K562 (cell line): ENCODE results near the gene THBS1. TPM values are rescaled to one million over a fixed set of nuclear protein-coding genes. Genes with fewer than 3 reads are reported as not detected.

Experiments
- ATAC-seq: fragments of 200-7000 bp; cut with Tn5 transposase; 3 replicates; pipeline ENCODE4 v1.9.1; 2020; ENCODE audit warnings: moderate library complexity
- BruUV-seq: library from RNA; stranded (reverse); fragments of 400-500 nt; replicated peaks from 2 replicates; lab custom pipeline; 2021; lab: Mats Ljungman, UMichigan
- CTCF ChIA-PET: fragments of 300-600 bp; formaldehyde crosslinking; extraction: SDS; loops from one replicate; lab custom pipeline; 2021; ENCODE audit warnings: low intra/inter-chr PET ratio; lab: Yijun Ruan, JAX
- POLR2A ChIA-PET: fragments of 300-600, 350-650 bp; sonication (Branson Sonifier 250); formaldehyde crosslinking; extraction: SDS; loops from one replicate; lab custom pipeline; 2021; ENCODE audit warnings: antibody characterized with exemption, inconsistent platforms; lab: Yijun Ruan, JAX
- DNase-seq, 4 experiments: peaks; one replicate each; pipeline versions ENCODE4 v3.0.0 to v3.0.0-alpha.2; 2011 to 2018; ENCODE audit warnings: low spot score in 3 of 4, mixed read lengths in 3 of 4; ENCODE audit errors: extremely low read depth in 1 of 4
- FAIRE-seq: peaks from 2 replicates; lab custom pipeline; 2011; peaks lifted over from hg19 to GRCh38; lab: Jason Lieb, UNC
- H2AFZ ChIP-seq: 2 replicates; pipeline ENCODE4 v1.6.0; 2011; ENCODE audit warnings: low read depth, low read length, control low read depth, inconsistent platforms
- H3K27ac ChIP-seq: fragments of 200-600 bp; 3 replicates; pipeline ENCODE4 v1.8.0; 2011; ENCODE audit warnings: low read depth, mild to moderate bottlenecking, control low read depth, inconsistent platforms, low read length, moderate library complexity, mixed read lengths; ENCODE audit errors: extremely low read depth
- H3K27me3 ChIP-seq, 2 experiments: fragments of 300-600 bp in 1 of 2; 2 replicates in 1 of 2; 3 replicates in 1 of 2; pipeline versions ENCODE4 v1.6.0 to v1.8.0; 2011; ENCODE audit warnings: inconsistent platforms in 2 of 2, low read length in 2 of 2, mild to moderate bottlenecking in 1 of 2, mixed read lengths in 1 of 2, moderate library complexity in 1 of 2; ENCODE audit not compliant: control insufficient read depth in 2 of 2, insufficient read depth in 2 of 2
- H3K36me3 ChIP-seq: fragments of 300-600 bp; 3 replicates; pipeline ENCODE4 v1.8.0; 2011; ENCODE audit warnings: mild to moderate bottlenecking, low read length, inconsistent platforms; ENCODE audit not compliant: control insufficient read depth, insufficient read depth
- H3K4me1 ChIP-seq, 2 experiments: fragments of 200-600 bp in 1 of 2; replicated peaks in 1 of 2; 2 replicates in 1 of 2; 3 replicates in 1 of 2; pipeline versions ENCODE4 v1.5.1 to v1.8.0; 2011; ENCODE audit warnings: inconsistent platforms in 2 of 2, low read length in 2 of 2, mild to moderate bottlenecking in 1 of 2, mixed read lengths in 1 of 2, moderate library complexity in 1 of 2; ENCODE audit not compliant: control insufficient read depth in 2 of 2, insufficient read depth in 2 of 2
- H3K4me2 ChIP-seq: 2 replicates; pipeline ENCODE4 v1.6.1; 2011; ENCODE audit warnings: low read length, control low read depth, inconsistent platforms, mixed read lengths; ENCODE audit not compliant: insufficient read depth
- H3K4me3 ChIP-seq: fragments of 200-600 bp; sonication (generic), shearing (Covaris generic); 2 replicates; pipeline ENCODE4 v1.5.1; 2016; ENCODE audit warnings: control low read depth, inconsistent platforms
- H3K79me2 ChIP-seq: fragments of 200-600 bp; 3 replicates; pipeline ENCODE4 v1.8.0; 2011; ENCODE audit warnings: low read length, inconsistent platforms; ENCODE audit not compliant: control insufficient read depth, insufficient read depth
- H3K9ac ChIP-seq, 2 experiments: 2 replicates each; pipeline versions ENCODE4 v1.6.0 to v1.6.1; 2011; ENCODE audit warnings: low read depth in 2 of 2, low read length in 2 of 2, control low read depth in 1 of 2, inconsistent platforms in 1 of 2, mild to moderate bottlenecking in 1 of 2, mixed read lengths in 1 of 2; ENCODE audit not compliant: insufficient read depth in 1 of 2
- H3K9me1 ChIP-seq: one replicate; pipeline ENCODE4 v1.6.0; 2011; ENCODE audit warnings: inconsistent platforms, mild to moderate bottlenecking, low read length, moderate library complexity; ENCODE audit not compliant: control insufficient read depth, insufficient read depth
- H3K9me3 ChIP-seq: replicated peaks from 2 replicates; pipeline ENCODE4 v1.5.1; 2011; ENCODE audit warnings: low read depth, low read length, inconsistent platforms; ENCODE audit not compliant: control insufficient read depth, insufficient read depth
- H4K20me1 ChIP-seq: replicated peaks from 2 replicates; pipeline ENCODE4 v1.6.1; 2011; ENCODE audit warnings: low read length, inconsistent platforms, mixed read lengths; ENCODE audit not compliant: control insufficient read depth, insufficient read depth
- BDP1 ChIP-seq: IDR thresholded peaks from 3 replicates; pipeline ENCODE4 v1.6.1; 2011; ENCODE audit not compliant: insufficient read length, insufficient read depth
- DNMT1 ChIP-seq: fragments of 450-650 bp; IDR thresholded peaks from 2 replicates; pipeline ENCODE4 v1.6.1; 2016; ENCODE audit warnings: antibody characterized with exemption, mild to moderate bottlenecking
- RBM17 ChIP-seq: fragments of 200-400 bp; formaldehyde crosslinking; IDR thresholded peaks from 2 replicates; pipeline ENCODE4 v1.6.1; 2017; ENCODE audit warnings: low read depth, mild to moderate bottlenecking, low read length, borderline replicate concordance
- ZNF277 ChIP-seq: fragments of 250-450 bp; sonication (Bioruptor Pico); IDR thresholded peaks from 2 replicates; pipeline ENCODE4 v1.8.0; 2022; ENCODE audit warnings: inconsistent platforms, mild to moderate bottlenecking, moderate library complexity, borderline replicate concordance
- ZNF655 ChIP-seq: fragments of 250-450 bp; sonication (Bioruptor Pico); IDR thresholded peaks from 2 replicates; pipeline ENCODE4 v1.5.0; 2021
- WGBS: fragments of 100-300 bp; shearing (Covaris generic); methylation state at CpG from one replicate; pipeline ENCODE4 v1.1.6; 2016; ENCODE audit warnings: low coverage, mixed read lengths; ENCODE audit not compliant: insufficient coverage; ENCODE audit errors: missing lambda C conversion rate; 5-methylcytosine and 5-hydroxymethylcytosine counted together
- in situ Hi-C: fragments of 300-500 bp; cut with MboI; formaldehyde crosslinking; loops from 4 replicates; pipeline ENCODE4 v1.15.0; 2018; ENCODE audit warnings: inconsistent platforms, mixed read lengths
- intact Hi-C: fragments of 100-400 bp; cut with micrococcal nuclease; formaldehyde crosslinking; loops from 2 replicates; pipeline ENCODE4 v1.14.2; 2022
- polyA plus RNA-seq, 8 experiments: library from polyadenylated mRNA; depleted of rRNA in 4 of 8; stranded (reverse) in 5 of 8; unstranded in 3 of 8; fragments of >200 nt; fragmentation: Nextera tagmentation in 2 of 8; fragmentation: Illumina TruSeq in 1 of 8; extraction: Ambion mirVana in 2 of 8; extraction: Trizol in 1 of 8; gene quantifications; 2 replicates each; pipeline versions ENCODE4 v1.2.1 to v1.2.3, GENCODE V29; 2011 to 2014; ENCODE audit warnings: inconsistent platforms in 1 of 8, missing spikeins in 1 of 8
- total RNA-seq, 7 experiments: library from RNA; depleted of rRNA in 6 of 7; stranded (reverse); fragments of >200 nt in 6 of 7; fragmentation: Illumina TruSeq in 2 of 7; extraction: Trizol in 2 of 7; gene quantifications; 2 replicates each; pipeline versions ENCODE4 v1.2.1 to v1.2.3, GENCODE V29; 2011 to 2021; ENCODE audit warnings: low replicate concordance in 1 of 7

Gene THBS1
- total and polyA plus RNA-seq, 9 of the 15 experiments (the other 6 are each of a cell fraction or from before 2014, with no cell fraction given) = 0.04 to 1.3 (median 0.40) TPM

DNA sequence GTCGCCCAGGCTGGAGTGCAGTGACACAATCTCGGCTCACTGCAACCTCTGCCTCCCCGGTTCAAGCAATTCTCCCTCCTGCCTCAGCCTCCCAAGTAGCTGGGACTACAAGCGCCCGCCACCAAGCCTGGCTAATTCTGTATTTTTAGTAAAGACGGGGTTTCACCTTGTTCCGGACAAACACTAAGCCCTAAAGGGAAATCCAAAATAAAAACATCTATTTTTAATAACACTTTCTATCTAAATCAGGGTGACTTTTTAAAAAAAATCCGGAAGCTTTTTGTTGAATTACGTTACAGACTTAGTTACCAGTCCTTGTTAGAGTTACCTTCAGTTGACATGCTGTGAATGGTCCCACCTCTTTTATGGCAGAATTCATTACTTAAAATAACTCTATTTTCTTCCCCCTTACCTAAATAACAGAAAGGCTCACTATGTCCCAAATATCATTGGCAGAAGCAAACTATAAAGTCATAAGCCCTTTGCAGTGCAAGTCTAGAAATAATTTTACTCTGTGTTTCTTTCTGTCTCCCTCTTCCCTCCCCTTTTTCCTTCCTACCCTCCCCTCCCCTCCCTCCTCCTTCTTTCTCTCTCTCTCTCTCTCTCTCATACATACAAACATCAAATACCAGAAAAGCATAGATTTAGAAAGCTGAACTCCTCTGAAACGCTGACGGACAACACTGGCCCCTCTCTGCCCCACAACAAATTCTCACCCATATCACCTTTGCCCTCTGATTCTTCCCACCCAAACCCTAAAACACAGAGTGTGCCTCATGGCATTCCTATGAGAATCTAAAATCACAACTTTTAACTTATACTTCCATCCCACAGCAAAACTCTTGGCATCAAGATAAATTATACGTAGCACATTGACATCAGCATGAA lies 18.3 kb downstream of the THBS1 start (continued):
- no peak for TF ChIP-seq ZNF277
- no peak for TF ChIP-seq RBM17
- no peak for TF ChIP-seq DNMT1
- no peak for TF ChIP-seq ZNF655 (CRISPR knock-in tag)
- TF ChIP-seq, all 486 proteins: peak for 0

- Histone ChIP-seq H3K27me3 (peaks cover 12 to 16% of the 10 kb centered on the region in 2 experiments; a peak in 4 of 5 replicates), H3K27ac (no peak overlapping the region), H3K9me3 (no peaks in the 10 kb centered on the region), H2AFZ (no peak overlapping the region), H3K4me3 (no peak overlapping the region), H3K79me2 (no peaks in the 10 kb centered on the region), H3K36me3 (no peaks in the 10 kb centered on the region), H4K20me1 (no peaks in the 10 kb centered on the region), H3K9me1 (no peaks in the 10 kb centered on the region), H3K4me1 (no peaks in the 10 kb centered on the region), H3K4me2 (no peak overlapping the region), H3K9ac (no peak overlapping the region)
- no TSS peak for BruUV-seq
- in situ Hi-C loops (loop anchor here (25.0 kb wide), 1 partner anchor 788 kb away; no protein-coding TSS in a partner anchor), intact Hi-C loops (no loop called here)
- ATAC-seq = no peak
- ChIA-PET POLR2A (interaction anchor here (0.7 kb wide), 1 partner anchor 13 kb away, joined by 3 read pairs; no protein-coding TSS in a partner anchor), CTCF (no interaction called here)
- no peak for FAIRE-seq
- 0% methylated on average over 2 of the region's 2 CpGs for WGBS
- DNase-seq = no peak
- TF ChIP-seq BDP1 = no peak
Measured at GRCh38 chr15:39599871-39600270, 19.0 kb downstream of the THBS1 start.
